ENCODE results near the gene MAPRE2.

The MAPRE2 gene

GRCh38 chr18:35038029-35038428 lies 3.2 kb upstream of the MAPRE2 start:
- DNase-seq (ENCODE audit: low spot score): no peak

- DNase-seq (ENCODE audit: low spot score): no peak
These were observed 2.2 kb upstream of the MAPRE2 start for GRCh38 chr18:35038881-35039491.

GRCh38 chr18:35040638-35040987 lies 600 bp upstream of the MAPRE2 start:
- DNase-seq (ENCODE audit: low spot score): no peak

- DNase-seq (ENCODE audit: low spot score): no peak
These were observed 688 bp downstream of the MAPRE2 start for GRCh38 chr18:35041815-35042387.

DNA sequence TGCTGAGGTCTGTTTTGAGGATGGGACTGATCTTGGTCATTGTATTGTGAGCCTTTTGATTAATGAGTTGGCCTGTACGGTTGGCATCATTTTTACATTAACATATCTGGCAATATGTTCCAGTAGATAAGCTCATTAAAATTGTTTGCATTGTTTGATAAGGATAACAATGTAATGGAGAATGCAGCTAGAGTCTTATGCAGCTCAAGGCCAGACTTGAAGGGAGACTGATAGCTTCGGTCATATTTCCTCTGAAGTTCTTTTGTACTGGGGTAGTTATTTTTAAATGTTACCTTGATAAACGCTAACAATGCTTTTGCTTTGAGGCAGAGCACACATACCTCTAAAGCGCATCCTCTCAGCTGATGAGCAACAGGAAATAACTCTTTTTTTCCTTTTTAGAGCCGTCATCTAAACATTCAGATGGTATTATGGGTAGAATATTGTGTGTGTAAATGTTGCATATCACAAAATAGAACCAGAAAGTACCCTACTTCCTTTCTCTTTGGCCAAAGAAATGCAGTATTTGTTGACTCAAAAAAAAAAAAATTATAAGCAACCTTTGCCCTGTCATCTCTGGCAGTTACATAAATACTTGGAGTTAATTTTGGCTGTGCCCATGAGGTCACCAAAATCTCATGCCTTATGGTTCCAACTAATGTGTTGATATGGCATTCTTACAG lies 1.3 kb downstream of the MAPRE2 start:
- no peak for DNase-seq (ENCODE audit: low spot score)

- DNase-seq (ENCODE audit: low spot score): no peak
These were observed 2.0 kb downstream of the MAPRE2 start for GRCh38 chr18:35043207-35043606.

DNA sequence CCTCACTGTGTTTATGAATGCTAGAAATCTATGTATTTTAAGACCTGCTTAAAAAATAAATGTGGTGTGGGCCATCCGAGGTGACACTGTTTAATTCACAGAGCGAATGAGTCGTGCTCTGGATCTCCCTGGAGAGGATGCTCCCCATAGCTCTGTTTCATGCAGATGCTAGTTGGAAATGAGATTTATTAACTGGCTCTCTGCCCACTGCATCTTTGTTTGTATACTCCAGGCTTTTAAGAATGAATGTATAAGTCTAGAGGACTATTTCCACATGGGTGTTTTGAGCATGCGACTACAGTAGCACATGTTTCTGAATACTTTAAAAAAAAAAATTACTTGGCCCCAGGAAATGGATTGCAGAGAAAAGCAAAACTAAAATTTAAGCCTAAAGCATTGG lies 3.9 kb downstream of the MAPRE2 start:
- DNase-seq (ENCODE audit: low spot score): no peak

DNA sequence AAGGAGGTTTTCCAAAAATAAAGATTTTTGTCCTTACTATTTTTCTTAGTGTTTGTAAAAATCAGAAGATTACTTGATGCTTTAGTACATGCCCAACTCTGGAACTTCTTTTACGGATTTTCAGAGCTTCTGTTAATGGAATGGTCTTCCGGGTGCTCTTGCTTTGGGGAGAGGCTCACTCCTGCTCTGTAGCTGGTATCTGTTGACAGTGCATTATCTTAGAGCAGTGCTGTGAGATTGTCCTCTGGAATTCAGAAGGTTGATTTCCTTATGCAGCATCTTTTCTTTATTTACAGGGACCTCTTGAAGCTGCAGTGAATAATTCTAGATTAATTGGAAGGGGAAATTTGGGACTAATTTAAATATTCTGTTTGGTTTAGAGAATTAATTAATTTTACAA lies 4.6 kb downstream of the MAPRE2 start:
- DNase-seq (ENCODE audit: low spot score): no peak

GRCh38 chr18:35047697-35048292 lies 6.6 kb downstream of the MAPRE2 start:
- no peak for DNase-seq (ENCODE audit: low spot score)

- DNase-seq (ENCODE audit: low spot score): no peak
These were observed 8.2 kb downstream of the MAPRE2 start for GRCh38 chr18:35049111-35050027.

- DNase-seq (ENCODE audit: low spot score): no peak
These were observed 8.9 kb downstream of the MAPRE2 start for GRCh38 chr18:35050028-35050546.

GRCh38 chr18:35050705-35051195 lies 9.5 kb downstream of the MAPRE2 start:
- DNase-seq (ENCODE audit: low spot score): no peak

- no peak for DNase-seq (ENCODE audit: low spot score)
These were observed 10.6 kb downstream of the MAPRE2 start for GRCh38 chr18:35051641-35052377.

- DNase-seq (ENCODE audit: low spot score): no peak
These were observed 13.2 kb downstream of the MAPRE2 start for GRCh38 chr18:35054401-35054800.

DNA sequence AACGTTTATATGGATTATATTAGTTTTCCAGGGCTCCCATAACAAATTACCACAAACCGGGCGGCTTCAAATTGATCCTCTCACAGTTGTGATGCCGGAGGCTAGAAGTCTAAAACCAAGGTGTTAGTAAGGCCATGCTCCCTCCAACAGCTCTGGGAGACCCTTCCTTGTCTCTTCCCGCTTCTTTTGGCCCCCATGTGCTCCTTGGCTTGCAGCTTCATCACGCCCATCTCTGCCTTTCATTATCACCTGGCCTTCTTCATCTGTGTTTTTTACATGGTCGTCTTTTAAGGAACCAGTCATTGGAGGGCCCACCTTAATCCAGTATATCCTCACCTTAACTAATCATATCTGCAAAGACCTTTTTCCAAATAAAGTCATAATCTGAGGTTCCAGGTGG lies 13.9 kb downstream of the MAPRE2 start:
- no peak for DNase-seq (ENCODE audit: low spot score)

GRCh38 chr18:35055726-35056125 lies 14.5 kb downstream of the MAPRE2 start:
- DNase-seq (ENCODE audit: low spot score): no peak

DNA sequence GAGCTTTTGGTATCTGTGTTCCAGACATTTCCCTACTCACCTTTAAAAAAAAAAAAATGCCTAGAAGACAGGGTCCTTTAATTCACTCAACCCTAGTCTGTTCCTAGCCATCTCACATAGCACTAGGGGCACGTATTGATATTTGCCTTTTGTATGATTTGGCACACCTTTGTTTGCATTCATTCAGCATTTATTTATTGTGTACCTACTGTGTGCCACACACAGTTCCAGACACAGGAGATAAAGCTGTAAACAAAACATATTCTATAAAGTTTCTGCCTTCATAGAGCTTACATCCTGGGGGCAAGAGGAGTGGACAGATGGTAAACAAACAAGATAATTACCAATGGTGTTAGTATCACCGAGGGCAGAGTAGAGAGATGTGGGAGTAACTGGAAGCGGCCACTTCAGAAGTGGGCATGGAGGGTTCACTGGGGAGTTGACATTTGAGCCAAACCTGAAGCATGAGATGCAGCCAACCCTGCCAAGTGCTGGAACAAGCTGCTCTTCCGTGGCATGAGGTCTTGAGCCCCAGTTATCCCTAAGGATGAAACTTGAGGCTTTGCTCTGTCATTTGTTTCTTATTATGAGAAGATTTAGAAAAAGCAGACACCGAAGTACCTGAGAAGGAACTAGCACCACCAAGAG lies 18.2 kb downstream of the MAPRE2 start:
- DNase-seq (ENCODE audit: low spot score): no peak

DNA sequence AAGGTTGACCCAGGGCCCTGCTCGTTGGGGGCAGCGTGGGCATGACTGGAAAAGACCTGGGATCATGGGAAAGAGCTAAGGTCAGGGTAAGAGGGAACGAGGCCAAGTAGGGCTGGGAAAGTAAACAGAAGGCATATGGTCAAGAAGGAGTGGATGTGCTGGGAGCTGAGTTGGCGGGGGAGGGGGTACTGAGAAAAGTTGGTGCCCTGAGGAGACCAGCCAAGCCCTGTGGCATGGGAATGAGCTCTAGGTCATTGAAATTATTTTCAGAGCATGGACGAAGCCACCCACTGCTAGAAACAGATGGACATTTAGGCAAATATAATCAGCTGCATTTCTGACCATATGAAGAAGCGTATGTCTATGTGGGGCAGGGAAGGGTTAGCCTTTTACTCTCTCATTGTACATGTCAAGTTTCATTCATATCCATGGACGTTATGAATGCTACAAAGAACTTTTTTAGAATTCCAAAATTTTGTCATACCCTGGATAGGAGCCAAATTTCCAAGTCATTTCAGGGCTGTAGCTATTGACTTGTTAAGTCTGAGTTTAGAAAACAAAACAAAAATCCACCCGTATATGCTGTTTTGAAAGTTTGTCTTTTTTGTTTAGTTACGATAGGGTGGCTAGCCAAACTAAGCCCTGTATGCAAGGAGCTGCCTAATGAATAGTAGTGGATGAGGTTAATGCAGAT lies 19.1 kb downstream of the MAPRE2 start:
- DNase-seq (ENCODE audit: low spot score): no peak

DNA sequence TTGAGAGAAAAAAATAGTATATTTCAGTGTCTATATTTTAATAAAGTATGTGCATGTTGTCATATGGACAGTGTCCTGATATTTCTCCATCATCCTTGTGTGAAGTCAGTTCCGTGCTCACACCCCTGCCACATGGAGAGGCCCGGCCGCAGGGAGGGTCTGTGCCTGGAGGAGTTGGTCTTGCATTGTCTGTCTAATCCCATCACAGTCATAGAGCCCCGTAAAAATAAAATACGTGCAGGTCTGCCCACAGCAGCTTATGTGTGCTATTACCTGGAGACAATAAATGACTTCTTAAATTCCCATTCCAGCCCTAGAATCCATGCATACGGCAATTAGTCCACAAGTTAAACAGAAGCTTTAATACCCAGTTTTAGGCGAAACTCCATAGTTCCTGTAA lies 20.1 kb downstream of the MAPRE2 start:
- no peak for DNase-seq (ENCODE audit: low spot score)

DNA sequence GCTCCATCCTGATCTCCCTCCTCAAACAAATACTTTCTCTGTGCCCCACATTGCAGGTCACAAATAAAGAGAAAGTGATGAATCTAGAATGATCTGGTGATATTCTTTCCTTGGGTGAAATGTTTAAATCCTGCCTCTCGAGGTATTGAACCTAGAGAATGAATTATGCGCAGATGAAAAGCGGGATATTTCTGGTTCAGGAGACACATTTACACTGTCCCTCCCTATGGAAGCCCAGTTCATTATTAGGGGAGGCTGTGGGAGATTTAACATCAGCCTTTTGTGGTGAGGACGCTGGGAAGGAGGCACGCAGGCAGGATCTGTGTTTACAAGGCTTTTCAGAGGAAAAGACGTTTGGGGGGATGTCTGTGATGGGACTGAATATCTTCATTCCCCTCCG lies 20.6 kb downstream of the MAPRE2 start:
- DNase-seq (ENCODE audit: low spot score): no peak
